Loucy (cell line): ENCODE results near the gene MYO1H.

Experiments used
- H2AFZ ChIP-seq: fragments of 200-600 bp; sonication (generic); 2 replicates; pipeline ENCODE4 v1.6.0; 2016; ENCODE audit warnings: antibody characterized with exemption, mild to moderate bottlenecking, low read length, moderate library complexity
- H3F3A ChIP-seq: fragments of 200-600 bp; 2 replicates; pipeline ENCODE4 v1.6.0; 2016; ENCODE audit warnings: antibody characterized with exemption, low read depth, mild to moderate bottlenecking
- H3K27me3 ChIP-seq: fragments of 200-600 bp; sonication (generic); 2 replicates; pipeline ENCODE4 v1.6.1; 2014; ENCODE audit warnings: low read length, mild to moderate bottlenecking; ENCODE audit not compliant: insufficient read depth, poor library complexity, severe bottlenecking
- H3K36me3 ChIP-seq: fragments of 200-600 bp; sonication (generic); 2 replicates; pipeline ENCODE4 v1.6.1; 2016; ENCODE audit warnings: low read length; ENCODE audit not compliant: insufficient read depth
- H3K4me1 ChIP-seq: fragments of 200-600 bp; sonication (generic); 2 replicates; pipeline ENCODE4 v1.5.1; 2014; ENCODE audit warnings: low read length, mild to moderate bottlenecking; ENCODE audit not compliant: insufficient read depth, poor library complexity, severe bottlenecking
- H3K4me2 ChIP-seq: fragments of 200-600 bp; sonication (generic); 2 replicates; pipeline ENCODE4 v1.6.0; 2014; ENCODE audit warnings: antibody characterized with exemption, low read length, low read depth, mild to moderate bottlenecking; ENCODE audit not compliant: poor library complexity, severe bottlenecking
- H3K4me3 ChIP-seq: fragments of 200-600 bp; sonication (generic); 2 replicates; pipeline ENCODE4 v1.5.1; 2014; ENCODE audit warnings: low read length, mild to moderate bottlenecking, mixed read lengths; ENCODE audit not compliant: poor library complexity, severe bottlenecking
- H3K79me2 ChIP-seq: fragments of 200-600 bp; sonication (generic); 2 replicates; pipeline ENCODE4 v1.6.1; 2014; ENCODE audit warnings: low read length; ENCODE audit not compliant: insufficient read depth
- H3K9ac ChIP-seq: fragments of 200-600 bp; sonication (generic); 2 replicates; pipeline ENCODE4 v1.6.0; 2014; ENCODE audit warnings: mild to moderate bottlenecking, low read depth, low read length, moderate library complexity; ENCODE audit not compliant: poor library complexity, severe bottlenecking
- H3K9me2 ChIP-seq: fragments of 200-600 bp; sonication (generic); replicated peaks from 2 replicates; pipeline ENCODE4 v1.6.1; 2016; ENCODE audit warnings: low read depth, low read length, mixed read lengths
- H3K9me3 ChIP-seq: fragments of 200-600 bp; sonication (generic); 2 replicates; pipeline ENCODE4 v1.6.1; 2014; ENCODE audit warnings: mild to moderate bottlenecking, antibody characterized with exemption, low read length, low read depth; ENCODE audit not compliant: insufficient read depth
- H4K20me1 ChIP-seq: fragments of 200-600 bp; sonication (generic); 2 replicates; pipeline ENCODE4 v1.6.0; 2014; ENCODE audit warnings: antibody characterized with exemption, low read length, mild to moderate bottlenecking; ENCODE audit not compliant: insufficient read depth, poor library complexity, severe bottlenecking
- CTCF ChIP-seq: fragments of 200-600 bp; sonication (generic); conservative IDR thresholded peaks from 2 replicates; pipeline ENCODE4 v1.5.1; 2014; ENCODE audit warnings: mild to moderate bottlenecking, antibody characterized with exemption, low read length
- EZH2phosphoT487 ChIP-seq: fragments of 200-600 bp; IDR thresholded peaks from 2 replicates; pipeline ENCODE4 v1.6.1; 2018; ENCODE audit warnings: antibody characterized with exemption, mild to moderate bottlenecking, moderate library complexity, borderline replicate concordance

MYO1H gene

GRCh38 chr12:109444259-109444658 lies 96.6 kb downstream of the MYO1H start:
- Histone ChIP-seq H3K9ac (no peak overlapping the region), H2AFZ (no peak overlapping the region), H3K9me3 (no peaks in the 10 kb centered on the region), H3K79me2 (no peaks in the 10 kb centered on the region), H3K9me2 (no peaks in the 10 kb centered on the region), H3K36me3 (peaks cover 33% of the 10 kb centered on the region; the same call in 1 of the 2 replicates), H3K4me3 (no peak overlapping the region), H3K4me2 (no peak overlapping the region), H3K4me1 (no peaks in the 10 kb centered on the region), H3K27me3 (no peaks in the 10 kb centered on the region), H4K20me1 (no peaks in the 10 kb centered on the region), H3F3A (no peaks in the 10 kb centered on the region)
- TF ChIP-seq CTCF = no peak
- no peak for TF ChIP-seq EZH2phosphoT487

GRCh38 chr12:109445191-109445609 lies 97.5 kb downstream of the MYO1H start:
- no peak for TF ChIP-seq EZH2phosphoT487
- no peak for TF ChIP-seq CTCF
- H3K9ac ChIP-seq = no peak overlapping the region

GRCh38 chr12:109446869-109447268 lies 99.2 kb downstream of the MYO1H start:
- Histone ChIP-seq H4K20me1 (no peaks in the 10 kb centered on the region), H3K79me2 (no peaks in the 10 kb centered on the region), H3K4me1 (no peaks in the 10 kb centered on the region), H3K36me3 (peaks cover 51% of the 10 kb centered on the region; the same call in 1 of the 2 replicates), H3K4me3 (no peak overlapping the region), H3F3A (no peaks in the 10 kb centered on the region), H3K9me2 (no peaks in the 10 kb centered on the region), H2AFZ (no peak overlapping the region), H3K9me3 (no peaks in the 10 kb centered on the region), H3K9ac (no peak overlapping the region), H3K27me3 (no peaks in the 10 kb centered on the region), H3K4me2 (no peak overlapping the region)
- TF ChIP-seq EZH2phosphoT487 = no peak
- no peak for TF ChIP-seq CTCF

More at GRCh38 chr12:109445191-109445609, 97.5 kb downstream of the MYO1H start:
- H3K4me1 ChIP-seq = no peaks in the 10 kb centered on the region
- peaks cover 35% of the 10 kb centered on the region; the same call in 1 of the 2 replicates for H3K36me3 ChIP-seq
- H3F3A ChIP-seq = no peaks in the 10 kb centered on the region
- H2AFZ ChIP-seq = no peak overlapping the region
- no peaks in the 10 kb centered on the region for H4K20me1 ChIP-seq
- no peaks in the 10 kb centered on the region for H3K9me2 ChIP-seq
- no peaks in the 10 kb centered on the region for H3K9me3 ChIP-seq
- H3K79me2 ChIP-seq = no peaks in the 10 kb centered on the region
- no peaks in the 10 kb centered on the region for H3K27me3 ChIP-seq
- no peak overlapping the region for H3K4me3 ChIP-seq
- H3K4me2 ChIP-seq = no peak overlapping the region
